H1 (cell line): ENCODE measurements around the gene WASF3. TPM values are rescaled to one million over a fixed set of nuclear protein-coding genes. Genes with fewer than 3 reads are reported as not detected.

Experiments
- CTCF ChIA-PET: fragments of 300-600 bp; sonication (Branson Sonifier 250); formaldehyde crosslinking; loops from one replicate; lab custom pipeline; 2021; ENCODE audit not compliant: partially characterized antibody; lab: Charles Lee
- POLR2A ChIA-PET: fragments of 300-600 bp; sonication (Branson Sonifier 250); formaldehyde crosslinking; loops from one replicate; lab custom pipeline; 2021; ENCODE audit warnings: inconsistent platforms; ENCODE audit not compliant: partially characterized antibody; lab: Charles Lee
- DNase-seq, 2 experiments: peaks; one replicate each; pipeline versions ENCODE4 v3.0.0 to v3.0.0-alpha.2; 2010 to 2022; ENCODE audit warnings: low spot score in 2 of 2, low read depth in 1 of 2, mixed read lengths in 1 of 2
- FAIRE-seq: peaks from 2 replicates; lab custom pipeline; 2011; peaks lifted over from hg19 to GRCh38; lab: Jason Lieb, UNC
- H2AFZ ChIP-seq: 2 replicates; pipeline ENCODE4 v1.8.1; 2012; ENCODE audit warnings: low read length, inconsistent platforms
- H2AK5ac ChIP-seq: 2 replicates; pipeline ENCODE4 v1.6.1; 2013; ENCODE audit warnings: low read depth, low read length
- H2BK120ac ChIP-seq: replicated peaks from 2 replicates; pipeline ENCODE3; 2013; ENCODE audit warnings: low read depth, low read length, inconsistent platforms
- H2BK12ac ChIP-seq: 2 replicates; pipeline ENCODE4 v1.6.1; 2013; ENCODE audit warnings: low read depth, low read length
- H2BK15ac ChIP-seq: 2 replicates; pipeline ENCODE4 v1.6.1; 2013; ENCODE audit warnings: low read length
- H2BK20ac ChIP-seq: 2 replicates; pipeline ENCODE4 v1.6.1; 2013; ENCODE audit warnings: low read length
- H2BK5ac ChIP-seq: 2 replicates; pipeline ENCODE4 v1.6.1; 2013; ENCODE audit warnings: low read depth, low read length
- H3K14ac ChIP-seq: 2 replicates; pipeline ENCODE4 v1.6.1; 2013; ENCODE audit warnings: inconsistent platforms; ENCODE audit not compliant: insufficient read length
- H3K18ac ChIP-seq: 2 replicates; pipeline ENCODE4 v1.6.1; 2013; ENCODE audit warnings: low read length; ENCODE audit errors: extremely low read depth
- H3K23ac ChIP-seq: 2 replicates; pipeline ENCODE4 v1.6.1; 2013; ENCODE audit warnings: inconsistent platforms; ENCODE audit not compliant: insufficient read length
- H3K23me2 ChIP-seq: 2 replicates; pipeline ENCODE4 v1.6.1; 2013; ENCODE audit warnings: low read depth, low read length
- H3K27ac ChIP-seq: 2 replicates; pipeline ENCODE4 v1.6.1; 2011; ENCODE audit warnings: low read depth, low read length, inconsistent platforms
- H3K27me3 ChIP-seq, 4 experiments: replicated peaks in 1 of 4; 1 replicate in 1 of 4; 2 replicates in 3 of 4; pipeline versions ENCODE4 v1.6.1 to v1.8.1; 2011 to 2013; ENCODE audit warnings: low read length in 3 of 4, mild to moderate bottlenecking in 3 of 4, inconsistent platforms in 2 of 4, mixed read lengths in 2 of 4, moderate library complexity in 1 of 4; ENCODE audit not compliant: control insufficient read depth in 3 of 4, insufficient read depth in 3 of 4; ENCODE audit errors: extremely low read depth in 1 of 4
- H3K36me3 ChIP-seq, 4 experiments: 2 replicates each; pipeline versions ENCODE4 v1.6.1 to v1.8.1; 2011 to 2013; ENCODE audit warnings: mild to moderate bottlenecking in 4 of 4, low read length in 3 of 4, moderate library complexity in 2 of 4, control low read depth in 1 of 4, inconsistent platforms in 1 of 4; ENCODE audit not compliant: insufficient read depth in 4 of 4, control insufficient read depth in 2 of 4
- H3K4ac ChIP-seq: replicated peaks from 2 replicates; pipeline ENCODE3; 2013; ENCODE audit warnings: low read length, low read depth, mixed read lengths, inconsistent platforms; ENCODE audit not compliant: insufficient read length
- H3K4me1 ChIP-seq, 4 experiments: replicated peaks in 1 of 4; 1 replicate in 1 of 4; 2 replicates in 3 of 4; pipeline versions ENCODE4 v1.6.1 to v1.8.1; 2011 to 2013; ENCODE audit warnings: low read length in 3 of 4, inconsistent platforms in 2 of 4, mixed read lengths in 1 of 4; ENCODE audit not compliant: insufficient read depth in 4 of 4, control insufficient read depth in 3 of 4
- H3K4me2 ChIP-seq, 2 experiments: 2 replicates each; pipeline versions ENCODE4 v1.6.1 to v1.8.1; 2011 to 2013; ENCODE audit warnings: low read depth in 2 of 2, low read length in 2 of 2, control low read depth in 1 of 2, inconsistent platforms in 1 of 2, mild to moderate bottlenecking in 1 of 2; ENCODE audit not compliant: insufficient read depth in 1 of 2
- H3K4me3 ChIP-seq, 4 experiments: fragments of 200-600, 300-600 bp in 1 of 4; sonication (generic), shearing (Covaris generic), sonication (Bioruptor Twin) in 1 of 4; 2 replicates each; pipeline versions ENCODE4 v1.5.1 to v1.8.1; 2011 to 2016; ENCODE audit warnings: low read length in 4 of 4, low read depth in 3 of 4, control low read depth in 2 of 4, inconsistent platforms in 2 of 4, mild to moderate bottlenecking in 2 of 4, mixed read lengths in 1 of 4, moderate library complexity in 1 of 4; ENCODE audit not compliant: insufficient read depth in 2 of 4; ENCODE audit errors: extremely low read depth in 1 of 4
- H3K56ac ChIP-seq: replicated peaks from 2 replicates; pipeline ENCODE3; 2013; ENCODE audit warnings: low read depth, mild to moderate bottlenecking, mixed read lengths, low read length, inconsistent platforms; ENCODE audit not compliant: insufficient read length
- H3K79me1 ChIP-seq: 2 replicates; pipeline ENCODE4 v1.6.1; 2013; ENCODE audit warnings: low read depth, low read length, control low read depth
- H3K79me2 ChIP-seq, 2 experiments: 2 replicates each; pipeline versions ENCODE4 v1.6.1 to v1.8.1; 2012 to 2013; ENCODE audit warnings: low read length in 2 of 2, mild to moderate bottlenecking in 2 of 2, inconsistent platforms in 1 of 2; ENCODE audit not compliant: insufficient read depth in 2 of 2, control insufficient read depth in 1 of 2
- H3K9ac ChIP-seq, 4 experiments: replicated peaks in 1 of 4; 1 replicate in 1 of 4; 2 replicates in 3 of 4; pipeline versions ENCODE4 v1.6.1 to v1.8.1; 2011 to 2013; ENCODE audit warnings: low read depth in 3 of 4, low read length in 3 of 4, control low read depth in 2 of 4, mild to moderate bottlenecking in 2 of 4, moderate library complexity in 2 of 4, inconsistent platforms in 1 of 4; ENCODE audit errors: extremely low read depth in 1 of 4
- H3K9me3 ChIP-seq, 2 experiments: 2 replicates each; pipeline versions ENCODE4 v1.6.1 to v1.8.1; 2012 to 2013; ENCODE audit warnings: mild to moderate bottlenecking in 2 of 2, moderate library complexity in 2 of 2, control low read depth in 1 of 2, inconsistent platforms in 1 of 2, low read depth in 1 of 2, low read length in 1 of 2, mixed read lengths in 1 of 2; ENCODE audit not compliant: insufficient read depth in 2 of 2
- H4K20me1 ChIP-seq, 2 experiments: replicated peaks in 1 of 2; 2 replicates each; pipeline versions ENCODE3 to v1.8.1; 2011 to 2013; ENCODE audit warnings: inconsistent platforms in 2 of 2, low read length in 2 of 2, mild to moderate bottlenecking in 1 of 2; ENCODE audit not compliant: insufficient read depth in 2 of 2, control insufficient read depth in 1 of 2
- H4K5ac ChIP-seq: 2 replicates; pipeline ENCODE4 v1.6.1; 2013; ENCODE audit warnings: low read length, low read depth, mixed read lengths, inconsistent platforms; ENCODE audit not compliant: insufficient read length
- H4K8ac ChIP-seq: 2 replicates; pipeline ENCODE4 v1.8.0; 2013; ENCODE audit warnings: mild to moderate bottlenecking, moderate library complexity, low read length, inconsistent platforms; ENCODE audit not compliant: insufficient read depth; ENCODE audit errors: extremely low read depth
- H4K91ac ChIP-seq: replicated peaks from 2 replicates; pipeline ENCODE3; 2013; ENCODE audit warnings: low read length, mixed read lengths, inconsistent platforms; ENCODE audit not compliant: insufficient read length
- CEBPB ChIP-seq: IDR thresholded peaks from 2 replicates; pipeline ENCODE4 v1.6.1; 2012; ENCODE audit warnings: low read depth, low read length
- WGBS, 2 experiments: shearing (Covaris generic) in 1 of 2; methylation state at CpG; one replicate each; pipeline versions ENCODE4 v1.1.6 to v1.1.7; 2013 to 2015; ENCODE audit warnings: low lambda C conversion rate in 2 of 2, mixed read lengths in 2 of 2, inconsistent platforms in 1 of 2, low coverage in 1 of 2, missing lambda C conversion rate in 1 of 2; ENCODE audit not compliant: insufficient replicate concordance in 2 of 2, insufficient coverage in 1 of 2, insufficient read length in 1 of 2; ENCODE audit errors: extremely low coverage in 1 of 2, missing lambda C conversion rate in 1 of 2; 5-methylcytosine and 5-hydroxymethylcytosine counted together
- polyA plus RNA-seq, 7 experiments: library from polyadenylated mRNA; depleted of rRNA in 3 of 7; stranded (reverse) in 5 of 7; unstranded in 2 of 7; fragments of >200 nt in 5 of 7; fragments of 200-250 nt in 2 of 7; gene quantifications; 1 replicate in 5 of 7; 2 replicates in 1 of 7; 4 replicates in 1 of 7; pipeline versions ENCODE4 v1.2.1 to v1.2.3, GENCODE V29; 2011 to 2013; ENCODE audit warnings: missing spikeins in 2 of 7, mixed read lengths in 2 of 7
- total RNA-seq: library from RNA; stranded (reverse); fragmentation: NEBNext Ultra II Directional; extraction: Animal tissue kit (Norgen Biotek cat#: 25700); gene quantifications from 2 replicates; pipeline ENCODE4 v1.2.1, GENCODE V29; 2021

WASF3 gene
- total and polyA plus RNA-seq, 2 of the 8 experiments (the other 6 are each of a cell fraction or from before 2014, with no cell fraction given): 18.7 to 39.8 TPM

- Histone ChIP-seq H3K79me1 (no peaks in the 10 kb centered on the region), H4K8ac (no peak overlapping the region), H3K23ac (no peak overlapping the region), H3K27me3 (no peaks in the 10 kb centered on the region), H3K14ac (no peak overlapping the region), H3K9me3 (no peaks in the 10 kb centered on the region), H3K56ac (no peak overlapping the region), H3K23me2 (no peaks in the 10 kb centered on the region), H3K9ac (no peak overlapping the region), H2BK5ac (no peak overlapping the region), H3K4me2 (no peak overlapping the region), H2BK120ac (no peak overlapping the region), H2BK20ac (no peak overlapping the region), H2AFZ (no peak overlapping the region), H3K4me3 (no peak overlapping the region), H3K4me1 (no peaks in the 10 kb centered on the region), H4K91ac (no peak overlapping the region), H2AK5ac (no peak overlapping the region), H4K20me1 (no peaks in the 10 kb centered on the region), H4K5ac (no peak overlapping the region), H2BK15ac (no peak overlapping the region), H3K27ac (no peak overlapping the region), H3K18ac (no peak overlapping the region), H2BK12ac (no peak overlapping the region), H3K4ac (no peak overlapping the region), H3K36me3 (no peaks in the 10 kb centered on the region; a peak in 1 of 8 replicates), H3K79me2 (no peaks in the 10 kb centered on the region)
- POLR2A ChIA-PET: no interaction called here
- WGBS, 2 experiments: 92% methylated on average over 5 of the region's 5 CpGs; no CpG with 5 or more reads in 1 of the 2 experiments
- no peak for FAIRE-seq
- CTCF ChIA-PET: no interaction called here
- DNase-seq: no peak
- no peak for TF ChIP-seq CEBPB
Observed at GRCh38 chr13:26673890-26674289, 116.4 kb downstream of the WASF3 start.
